Osteoblast (primary cell): Measurements from ENCODE around the gene RASAL3. TPM values are rescaled to one million over a fixed set of nuclear protein-coding genes. Genes with fewer than 3 reads are reported as not detected.

Experiments used
- DNase-seq: peaks from one replicate; pipeline ENCODE4 v3.0.0; 2011; ENCODE audit warnings: low spot score, mixed read lengths; ENCODE audit not compliant: insufficient read length; ENCODE audit errors: missing footprints
- H2AFZ ChIP-seq: 2 replicates; pipeline ENCODE4 v1.6.0; 2011; ENCODE audit warnings: mild to moderate bottlenecking, low read length
- H3K27ac ChIP-seq: 2 replicates; pipeline ENCODE4 v1.5.1; 2011; ENCODE audit warnings: mild to moderate bottlenecking, low read depth, low read length, moderate library complexity
- H3K27me3 ChIP-seq: 2 replicates; pipeline ENCODE4 v1.6.0; 2012; ENCODE audit warnings: mild to moderate bottlenecking, control low read depth, inconsistent platforms, low read length, moderate library complexity; ENCODE audit not compliant: insufficient read depth
- H3K36me3 ChIP-seq: 2 replicates; pipeline ENCODE4 v1.5.1; 2011; ENCODE audit warnings: mild to moderate bottlenecking, low read length, control low read depth, moderate library complexity; ENCODE audit not compliant: insufficient read depth
- H3K4me1 ChIP-seq: 2 replicates; pipeline ENCODE4 v1.5.1; 2011; ENCODE audit warnings: mild to moderate bottlenecking, low read length, control low read depth, moderate library complexity; ENCODE audit not compliant: insufficient read depth
- H3K4me2 ChIP-seq: 2 replicates; pipeline ENCODE4 v1.6.0; 2011; ENCODE audit warnings: mild to moderate bottlenecking, low read length; ENCODE audit not compliant: insufficient read depth
- H3K4me3 ChIP-seq: fragments of 200-600 bp; sonication (generic); 3 replicates; pipeline ENCODE4 v1.5.1; 2012; ENCODE audit warnings: mild to moderate bottlenecking, low read length, inconsistent platforms; ENCODE audit not compliant: insufficient read depth
- H3K79me2 ChIP-seq: 2 replicates; pipeline ENCODE4 v1.6.0; 2012; ENCODE audit warnings: mild to moderate bottlenecking, low read length, control low read depth, inconsistent platforms; ENCODE audit not compliant: insufficient read depth
- H3K9me3 ChIP-seq: 2 replicates; pipeline ENCODE4 v1.5.1; 2011; ENCODE audit warnings: low read depth, low read length, control low read depth
- H4K20me1 ChIP-seq: 2 replicates; pipeline ENCODE4 v1.6.0; 2012; ENCODE audit warnings: mild to moderate bottlenecking, low read length, control low read depth; ENCODE audit not compliant: insufficient read depth
- total RNA-seq: library from RNA; depleted of rRNA; stranded (reverse); fragments of >200 nt; gene quantifications from 2 replicates; pipeline ENCODE4 v1.2.3, GENCODE V29; 2012
- TF ChIP-seq, protein P1 (sequence below): IDR thresholded peaks from 2 replicates; pipeline ENCODE4 v1.5.1; 2011; ENCODE audit warnings: mild to moderate bottlenecking, low read depth, low read length, moderate library complexity; ENCODE audit errors: extremely low read depth

Gene RASAL3
- total RNA-seq, 1 donor: under 0.01 TPM

DNA sequence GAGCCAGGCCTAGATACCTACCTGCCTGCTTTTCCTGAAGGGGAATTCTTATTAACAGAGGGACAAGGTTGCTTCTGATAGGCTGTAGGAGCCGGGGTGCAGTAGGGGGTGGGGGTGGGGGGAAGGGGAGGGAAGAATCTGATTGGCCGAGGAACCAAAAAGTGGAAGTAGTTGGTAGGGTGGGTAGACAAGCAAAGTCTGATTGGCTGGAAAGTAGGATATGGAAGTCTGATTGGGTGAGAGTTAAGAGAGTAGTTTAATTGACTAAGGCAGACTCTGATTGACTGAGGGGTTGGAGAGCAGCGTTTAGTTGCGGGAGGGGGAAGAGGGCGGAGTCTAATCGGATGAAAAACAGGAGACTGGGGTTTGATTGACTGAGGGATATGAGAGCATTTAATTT, 34.6 kb upstream of the RASAL3 start:
- Histone ChIP-seq H3K9me3 (no peaks in the 10 kb centered on the region), H3K27ac (no peak overlapping the region), H3K79me2 (no peaks in the 10 kb centered on the region), H3K36me3 (no peaks in the 10 kb centered on the region), H3K4me3 (no peak overlapping the region), H2AFZ (no peak overlapping the region), H3K4me1 (no peaks in the 10 kb centered on the region), H3K4me2 (no peak overlapping the region), H4K20me1 (no peaks in the 10 kb centered on the region), H3K27me3 (no peaks in the 10 kb centered on the region)
- TF ChIP-seq, protein P1, sequence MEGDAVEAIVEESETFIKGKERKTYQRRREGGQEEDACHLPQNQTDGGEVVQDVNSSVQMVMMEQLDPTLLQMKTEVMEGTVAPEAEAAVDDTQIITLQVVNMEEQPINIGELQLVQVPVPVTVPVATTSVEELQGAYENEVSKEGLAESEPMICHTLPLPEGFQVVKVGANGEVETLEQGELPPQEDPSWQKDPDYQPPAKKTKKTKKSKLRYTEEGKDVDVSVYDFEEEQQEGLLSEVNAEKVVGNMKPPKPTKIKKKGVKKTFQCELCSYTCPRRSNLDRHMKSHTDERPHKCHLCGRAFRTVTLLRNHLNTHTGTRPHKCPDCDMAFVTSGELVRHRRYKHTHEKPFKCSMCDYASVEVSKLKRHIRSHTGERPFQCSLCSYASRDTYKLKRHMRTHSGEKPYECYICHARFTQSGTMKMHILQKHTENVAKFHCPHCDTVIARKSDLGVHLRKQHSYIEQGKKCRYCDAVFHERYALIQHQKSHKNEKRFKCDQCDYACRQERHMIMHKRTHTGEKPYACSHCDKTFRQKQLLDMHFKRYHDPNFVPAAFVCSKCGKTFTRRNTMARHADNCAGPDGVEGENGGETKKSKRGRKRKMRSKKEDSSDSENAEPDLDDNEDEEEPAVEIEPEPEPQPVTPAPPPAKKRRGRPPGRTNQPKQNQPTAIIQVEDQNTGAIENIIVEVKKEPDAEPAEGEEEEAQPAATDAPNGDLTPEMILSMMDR: no peak
- no peak for DNase-seq

DNA sequence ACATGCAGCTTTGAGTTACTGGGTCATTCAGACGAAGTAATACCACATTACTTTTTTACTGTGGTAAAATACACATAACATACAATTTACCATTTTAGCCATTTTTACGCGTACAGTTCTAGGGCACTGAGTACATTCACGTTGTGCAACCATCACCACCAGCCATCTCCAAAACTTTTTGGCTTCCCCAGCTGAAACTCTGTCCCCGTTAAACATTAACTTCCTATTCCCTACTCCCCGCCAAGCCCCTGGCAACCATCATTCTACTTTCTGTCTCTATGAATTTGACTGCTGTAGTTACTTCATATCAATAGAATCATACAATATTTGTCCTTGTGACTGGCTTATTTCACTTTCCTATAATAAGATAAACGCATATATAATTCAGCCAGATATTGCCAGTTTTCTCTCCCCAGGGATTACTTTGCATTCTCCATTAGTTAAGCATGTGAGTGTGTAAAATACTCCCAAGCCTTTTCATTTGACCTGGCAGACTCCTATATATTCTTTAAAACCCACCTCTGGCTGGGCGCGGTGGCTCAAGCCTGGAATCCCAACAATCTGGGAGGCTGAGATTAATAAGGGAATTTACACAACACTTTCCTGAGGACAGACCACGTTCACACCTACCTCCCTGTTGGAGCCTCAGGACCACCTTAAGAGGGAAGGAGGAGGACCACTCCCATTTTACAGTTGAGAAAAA, 34.0 kb upstream of the RASAL3 start:
- H3K27ac ChIP-seq: no peak overlapping the region
- H3K4me2 ChIP-seq: no peak overlapping the region
- H2AFZ ChIP-seq: no peak overlapping the region
- TF ChIP-seq, protein P1: no peak
- H3K79me2 ChIP-seq: no peaks in the 10 kb centered on the region
- H3K4me3 ChIP-seq: no peak overlapping the region
- DNase-seq: no peak
- H3K9me3 ChIP-seq: no peaks in the 10 kb centered on the region
- no peaks in the 10 kb centered on the region for H3K27me3 ChIP-seq
- no peaks in the 10 kb centered on the region for H3K4me1 ChIP-seq
- no peaks in the 10 kb centered on the region for H3K36me3 ChIP-seq
- no peaks in the 10 kb centered on the region for H4K20me1 ChIP-seq

DNA sequence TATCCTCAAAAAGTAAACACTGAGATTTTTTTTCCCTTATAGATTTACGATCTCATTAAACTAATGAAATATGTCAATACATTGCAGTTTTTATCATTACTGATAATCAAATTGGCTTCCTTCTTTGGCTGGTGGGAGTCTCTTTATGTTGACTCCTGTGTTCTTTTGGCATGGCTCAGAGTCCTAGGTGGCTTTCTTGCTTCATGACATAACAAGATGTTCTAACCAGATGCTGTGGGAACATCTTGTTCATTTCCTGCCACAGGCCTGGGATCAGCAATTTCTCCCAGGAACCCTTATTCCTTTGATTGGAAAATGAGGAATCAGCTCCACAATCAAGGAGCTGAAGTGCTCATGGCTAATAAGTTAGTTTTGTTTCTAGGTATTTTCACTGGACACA, 30.8 kb upstream of the RASAL3 start:
- no peak for DNase-seq
- TF ChIP-seq, protein P1: no peak

DNA sequence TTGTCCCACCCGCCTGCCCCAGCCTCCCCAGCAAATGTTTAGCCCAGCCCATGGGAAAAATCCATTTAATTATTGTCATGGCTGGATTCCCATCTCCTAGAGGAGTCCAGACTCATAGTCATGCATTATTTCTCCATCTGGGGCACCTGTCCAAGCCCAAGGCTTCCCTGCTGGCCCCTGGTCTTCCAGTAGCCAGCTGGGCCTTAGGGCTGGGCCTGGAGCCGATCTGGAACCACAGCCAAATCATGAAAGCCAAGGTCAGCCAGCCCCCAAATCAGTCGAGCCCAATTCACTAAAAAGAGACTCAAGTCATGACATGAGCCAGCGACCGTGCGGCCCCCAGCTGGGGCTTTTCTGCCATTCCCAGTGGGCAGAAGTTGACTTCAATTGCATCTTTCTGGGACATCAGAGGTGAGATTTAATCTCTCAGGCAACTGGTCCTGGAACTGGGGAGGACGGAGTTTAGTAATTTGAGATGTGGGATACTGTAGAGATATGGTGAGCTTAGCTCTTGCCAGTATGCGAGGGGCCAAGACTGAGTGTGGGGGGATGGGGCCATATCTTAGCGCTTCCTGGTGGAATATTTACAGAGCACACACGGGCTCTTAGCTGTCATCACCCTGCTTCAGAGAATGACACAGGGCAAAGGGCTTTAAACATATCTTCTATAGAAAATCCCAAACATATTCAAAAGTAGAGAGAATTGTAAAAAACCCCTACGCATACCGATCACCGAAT, 24.3 kb upstream of the RASAL3 start:
- Histone ChIP-seq H4K20me1 (no peaks in the 10 kb centered on the region), H3K27ac (no peak overlapping the region), H3K4me2 (no peak overlapping the region), H3K79me2 (no peaks in the 10 kb centered on the region), H3K27me3 (no peaks in the 10 kb centered on the region), H3K36me3 (no peaks in the 10 kb centered on the region), H2AFZ (no peak overlapping the region), H3K4me1 (no peaks in the 10 kb centered on the region), H3K4me3 (no peak overlapping the region), H3K9me3 (no peaks in the 10 kb centered on the region)
- no peak for DNase-seq
- TF ChIP-seq, protein P1: no peak

More for the DNA sequence above, 30.8 kb upstream of the RASAL3 start:
- Histone ChIP-seq H2AFZ (no peak overlapping the region), H3K27me3 (no peaks in the 10 kb centered on the region), H4K20me1 (no peaks in the 10 kb centered on the region), H3K36me3 (no peaks in the 10 kb centered on the region), H3K4me1 (no peaks in the 10 kb centered on the region), H3K27ac (no peak overlapping the region), H3K79me2 (no peaks in the 10 kb centered on the region), H3K4me3 (no peak overlapping the region), H3K9me3 (no peaks in the 10 kb centered on the region), H3K4me2 (no peak overlapping the region)
